SK-N-SH treated with all-trans-retinoic acid at 6 μM for 48 hours (cell line): ENCODE measurements around the gene TEX35.

Experiments used
- ATAC-seq: fragments of 200-7000 bp; cut with Tn5 transposase; 3 replicates; pipeline ENCODE4 v1.9.1; 2020; ENCODE audit warnings: mild to moderate bottlenecking, moderate library complexity
- ARNTL ChIP-seq: fragments of 450-650 bp; formaldehyde crosslinking; IDR thresholded peaks from 2 replicates; pipeline ENCODE4 v1.5.0; 2020; ENCODE audit warnings: low read depth, mild to moderate bottlenecking, moderate library complexity, borderline replicate concordance
- BACH2 ChIP-seq: fragments of 250-450 bp; sonication (Bioruptor Pico); IDR thresholded peaks from 2 replicates; pipeline ENCODE4 v1.9.0; 2021; ENCODE audit warnings: mild to moderate bottlenecking, borderline replicate concordance
- CSDC2 ChIP-seq: fragments of 250-450 bp; sonication (Bioruptor Pico); IDR thresholded peaks from 2 replicates; pipeline ENCODE4 v1.5.0; 2020; ENCODE audit warnings: mild to moderate bottlenecking, moderate library complexity
- ESRRG ChIP-seq: fragments of 250-450 bp; sonication (Bioruptor Pico); IDR thresholded peaks from 2 replicates; pipeline ENCODE4 v1.6.1; 2021; ENCODE audit warnings: mild to moderate bottlenecking
- GLIS3 ChIP-seq: fragments of 250-450 bp; sonication (Bioruptor Pico); IDR thresholded peaks from 2 replicates; pipeline ENCODE4 v1.5.0; 2020; ENCODE audit warnings: mild to moderate bottlenecking, moderate library complexity
- ISL1 ChIP-seq: fragments of 250-450 bp; sonication (Bioruptor Pico); IDR thresholded peaks from 2 replicates; pipeline ENCODE4 v2.1.2; 2022; ENCODE audit warnings: mild to moderate bottlenecking, moderate library complexity
- OSR1 ChIP-seq: fragments of 250-450 bp; sonication (Bioruptor Pico); IDR thresholded peaks from 2 replicates; pipeline ENCODE4 v1.8.0; 2022; ENCODE audit warnings: moderate library complexity, mild to moderate bottlenecking, inconsistent platforms
- PPARA ChIP-seq: fragments of 250-450 bp; sonication (Bioruptor Pico); IDR thresholded peaks from 2 replicates; pipeline ENCODE4 v1.5.0; 2020; ENCODE audit warnings: mild to moderate bottlenecking, borderline replicate concordance
- SNAI2 ChIP-seq: fragments of 250-450 bp; sonication (Bioruptor Pico); IDR thresholded peaks from 2 replicates; pipeline ENCODE4 v1.5.0; 2020; ENCODE audit warnings: mild to moderate bottlenecking, moderate library complexity
- TCF4 ChIP-seq: fragments of 250-450 bp; sonication (Bioruptor Pico); IDR thresholded peaks from 2 replicates; pipeline ENCODE4 v1.8.0; 2021; ENCODE audit warnings: mild to moderate bottlenecking, moderate library complexity, borderline replicate concordance
- TOX ChIP-seq: fragments of 250-450 bp; sonication (Bioruptor Pico); IDR thresholded peaks from 2 replicates; pipeline ENCODE4 v1.8.0; 2021; ENCODE audit warnings: mild to moderate bottlenecking, moderate library complexity, borderline replicate concordance
- TSHZ2 ChIP-seq: fragments of 250-450 bp; sonication (Bioruptor Pico); IDR thresholded peaks from 2 replicates; pipeline ENCODE4 v1.5.0; 2020; ENCODE audit warnings: mild to moderate bottlenecking, moderate library complexity
- ZC3H10 ChIP-seq: fragments of 250-450 bp; sonication (Bioruptor Pico); IDR thresholded peaks from 2 replicates; pipeline ENCODE4 v1.5.1; 2021; ENCODE audit warnings: mild to moderate bottlenecking, moderate library complexity
- ZFP3 ChIP-seq: fragments of 250-450 bp; sonication (Bioruptor Pico); IDR thresholded peaks from 2 replicates; pipeline ENCODE4 v1.5.0; 2020; ENCODE audit warnings: mild to moderate bottlenecking, moderate library complexity
- ZNF565 ChIP-seq: fragments of 450-650 bp; formaldehyde crosslinking; conservative IDR thresholded peaks from 2 replicates; pipeline ENCODE4 v1.5.0; 2020; ENCODE audit warnings: low read depth, mild to moderate bottlenecking, moderate library complexity
- ZNF70 ChIP-seq: fragments of 450-650 bp; formaldehyde crosslinking; IDR thresholded peaks from 2 replicates; pipeline ENCODE4 v1.5.0; 2020; ENCODE audit warnings: mild to moderate bottlenecking, moderate library complexity
- TF ChIP-seq, protein P1 (sequence below): fragments of 250-450 bp; sonication (Bioruptor Pico); IDR thresholded peaks from 2 replicates; pipeline ENCODE4 v1.5.1; 2020; ENCODE audit warnings: low read depth, mild to moderate bottlenecking, moderate library complexity
- TF ChIP-seq, protein P2 (sequence below): fragments of 250-450 bp; sonication (Bioruptor Pico); IDR thresholded peaks from 2 replicates; pipeline ENCODE4 v1.8.0; 2020; ENCODE audit warnings: mild to moderate bottlenecking, moderate library complexity, borderline replicate concordance
- TF ChIP-seq, protein P3 (sequence below): fragments of 250-450 bp; sonication (Bioruptor Pico); IDR thresholded peaks from 2 replicates; pipeline ENCODE4 v1.5.1; 2021; ENCODE audit warnings: mild to moderate bottlenecking, moderate library complexity

Gene TEX35

DNA sequence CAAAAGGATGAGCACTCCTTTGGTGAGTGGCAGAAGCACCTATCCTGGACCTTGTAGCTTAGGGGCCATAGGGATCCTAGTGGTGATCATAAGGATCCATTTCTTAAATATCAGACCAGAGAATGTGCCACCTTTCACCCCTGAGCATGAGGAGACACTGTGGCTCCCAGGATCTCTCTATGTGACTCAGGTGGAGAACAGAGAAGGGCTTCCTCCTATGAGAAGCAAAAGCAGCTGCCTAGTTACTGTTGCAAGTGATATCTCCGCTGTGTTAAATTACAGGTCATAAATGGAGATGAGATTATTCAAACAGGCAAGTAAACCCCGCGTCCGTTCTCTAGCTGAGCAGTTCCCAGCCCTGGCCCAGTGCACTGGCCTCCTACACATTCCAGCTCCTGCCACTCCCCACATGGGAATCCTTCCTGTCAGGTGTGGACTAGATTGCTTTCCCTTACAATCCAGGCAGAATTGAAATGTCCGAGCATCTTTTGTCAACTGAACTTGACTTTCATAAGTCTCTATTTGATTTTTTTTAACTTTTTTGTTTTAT, 42.4 kb upstream of the TEX35 start:
- no peak for TF ChIP-seq ZNF70 (CRISPR knock-in tag)
- TF ChIP-seq ESRRG: no peak
- no peak for TF ChIP-seq SNAI2 (CRISPR knock-in tag)
- TF ChIP-seq, protein P1, sequence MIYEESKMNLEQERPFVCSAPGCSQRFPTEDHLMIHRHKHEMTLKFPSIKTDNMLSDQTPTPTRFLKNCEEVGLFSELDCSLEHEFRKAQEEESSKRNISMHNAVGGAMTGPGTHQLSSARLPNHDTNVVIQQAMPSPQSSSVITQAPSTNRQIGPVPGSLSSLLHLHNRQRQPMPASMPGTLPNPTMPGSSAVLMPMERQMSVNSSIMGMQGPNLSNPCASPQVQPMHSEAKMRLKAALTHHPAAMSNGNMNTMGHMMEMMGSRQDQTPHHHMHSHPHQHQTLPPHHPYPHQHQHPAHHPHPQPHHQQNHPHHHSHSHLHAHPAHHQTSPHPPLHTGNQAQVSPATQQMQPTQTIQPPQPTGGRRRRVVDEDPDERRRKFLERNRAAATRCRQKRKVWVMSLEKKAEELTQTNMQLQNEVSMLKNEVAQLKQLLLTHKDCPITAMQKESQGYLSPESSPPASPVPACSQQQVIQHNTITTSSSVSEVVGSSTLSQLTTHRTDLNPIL (CRISPR knock-in tag): no peak
- no peak for TF ChIP-seq TCF4 (CRISPR knock-in tag)
- TF ChIP-seq ZFP3 (CRISPR knock-in tag): no peak
- TF ChIP-seq TOX: no peak
- no peak for TF ChIP-seq PPARA
- TF ChIP-seq, protein P2, sequence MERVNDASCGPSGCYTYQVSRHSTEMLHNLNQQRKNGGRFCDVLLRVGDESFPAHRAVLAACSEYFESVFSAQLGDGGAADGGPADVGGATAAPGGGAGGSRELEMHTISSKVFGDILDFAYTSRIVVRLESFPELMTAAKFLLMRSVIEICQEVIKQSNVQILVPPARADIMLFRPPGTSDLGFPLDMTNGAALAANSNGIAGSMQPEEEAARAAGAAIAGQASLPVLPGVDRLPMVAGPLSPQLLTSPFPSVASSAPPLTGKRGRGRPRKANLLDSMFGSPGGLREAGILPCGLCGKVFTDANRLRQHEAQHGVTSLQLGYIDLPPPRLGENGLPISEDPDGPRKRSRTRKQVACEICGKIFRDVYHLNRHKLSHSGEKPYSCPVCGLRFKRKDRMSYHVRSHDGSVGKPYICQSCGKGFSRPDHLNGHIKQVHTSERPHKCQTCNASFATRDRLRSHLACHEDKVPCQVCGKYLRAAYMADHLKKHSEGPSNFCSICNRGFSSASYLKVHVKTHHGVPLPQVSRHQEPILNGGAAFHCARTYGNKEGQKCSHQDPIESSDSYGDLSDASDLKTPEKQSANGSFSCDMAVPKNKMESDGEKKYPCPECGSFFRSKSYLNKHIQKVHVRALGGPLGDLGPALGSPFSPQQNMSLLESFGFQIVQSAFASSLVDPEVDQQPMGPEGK: no peak
- no peak for TF ChIP-seq OSR1 (CRISPR knock-in tag)
- no peak for TF ChIP-seq ISL1 (CRISPR knock-in tag)
- no peak for TF ChIP-seq ARNTL
- no peak for TF ChIP-seq ZNF565
- TF ChIP-seq GLIS3 (CRISPR knock-in tag): no peak
- no peak for ATAC-seq

DNA sequence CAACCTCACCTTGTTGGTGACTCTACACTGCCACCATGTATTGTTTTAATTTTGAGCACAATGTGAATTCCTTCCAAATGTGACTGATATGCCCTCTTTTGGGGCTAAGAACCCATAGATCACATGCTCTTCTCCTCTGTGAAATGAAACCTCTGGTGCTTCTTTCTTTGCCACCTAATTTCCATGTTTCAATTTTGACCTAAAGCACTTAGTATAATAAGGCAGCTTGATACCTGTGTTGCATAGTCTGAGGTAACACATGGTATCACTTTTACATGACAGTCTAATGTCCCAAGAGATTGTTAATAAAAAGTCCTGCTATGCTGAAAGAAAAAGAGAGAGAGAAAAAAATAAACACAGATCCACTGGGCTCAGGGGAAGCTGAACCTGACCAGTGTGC, 40.4 kb upstream of the TEX35 start:
- no peak for TF ChIP-seq TCF4 (CRISPR knock-in tag)
- TF ChIP-seq ZFP3 (CRISPR knock-in tag): no peak
- TF ChIP-seq, protein P1 (CRISPR knock-in tag): no peak
- no peak for ATAC-seq

- ATAC-seq: no peak
- no peak for TF ChIP-seq ZC3H10 (CRISPR knock-in tag)
- TF ChIP-seq ESRRG: no peak
- TF ChIP-seq TCF4 (CRISPR knock-in tag): no peak
- no peak for TF ChIP-seq ISL1 (CRISPR knock-in tag)
- no peak for TF ChIP-seq SNAI2 (CRISPR knock-in tag)
- TF ChIP-seq OSR1 (CRISPR knock-in tag): no peak
- TF ChIP-seq, protein P3, sequence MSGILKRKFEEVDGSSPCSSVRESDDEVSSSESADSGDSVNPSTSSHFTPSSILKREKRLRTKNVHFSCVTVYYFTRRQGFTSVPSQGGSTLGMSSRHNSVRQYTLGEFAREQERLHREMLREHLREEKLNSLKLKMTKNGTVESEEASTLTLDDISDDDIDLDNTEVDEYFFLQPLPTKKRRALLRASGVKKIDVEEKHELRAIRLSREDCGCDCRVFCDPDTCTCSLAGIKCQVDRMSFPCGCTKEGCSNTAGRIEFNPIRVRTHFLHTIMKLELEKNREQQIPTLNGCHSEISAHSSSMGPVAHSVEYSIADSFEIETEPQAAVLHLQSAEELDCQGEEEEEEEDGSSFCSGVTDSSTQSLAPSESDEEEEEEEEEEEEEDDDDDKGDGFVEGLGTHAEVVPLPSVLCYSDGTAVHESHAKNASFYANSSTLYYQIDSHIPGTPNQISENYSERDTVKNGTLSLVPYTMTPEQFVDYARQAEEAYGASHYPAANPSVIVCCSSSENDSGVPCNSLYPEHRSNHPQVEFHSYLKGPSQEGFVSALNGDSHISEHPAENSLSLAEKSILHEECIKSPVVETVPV (CRISPR knock-in tag): no peak
- TF ChIP-seq ZNF70 (CRISPR knock-in tag): no peak
- TF ChIP-seq TSHZ2 (CRISPR knock-in tag): no peak
- TF ChIP-seq PPARA: no peak
- no peak for TF ChIP-seq CSDC2 (CRISPR knock-in tag)
- TF ChIP-seq TOX: no peak
Measured at GRCh38 chr1:178477373-178477772, 35.5 kb upstream of the TEX35 start.

DNA sequence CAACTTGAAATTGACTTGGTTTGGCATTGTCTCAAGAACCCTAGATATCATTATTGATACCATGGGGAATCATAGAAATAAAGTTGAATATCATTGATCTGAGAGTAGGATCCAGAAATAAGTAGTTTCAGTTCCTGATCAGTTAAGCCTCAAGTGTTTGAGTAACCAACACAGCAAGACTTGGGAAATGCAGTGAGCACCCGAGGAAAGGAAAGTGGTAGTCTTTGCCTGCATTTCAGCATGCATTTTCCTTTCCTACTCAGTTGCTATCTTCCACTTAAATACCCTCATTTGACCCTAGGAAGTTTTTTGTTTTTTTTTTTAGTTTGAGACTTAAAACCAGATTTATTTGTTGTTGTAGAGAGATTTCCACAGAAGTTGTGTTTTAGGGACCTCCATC, 35.1 kb upstream of the TEX35 start:
- ATAC-seq: no peak
- TF ChIP-seq ISL1 (CRISPR knock-in tag) (no peak), ESRRG (no peak), CSDC2 (CRISPR knock-in tag) (no peak), ARNTL (no peak), SNAI2 (CRISPR knock-in tag) (no peak), PPARA (no peak), BACH2 (CRISPR knock-in tag) (no peak), TSHZ2 (CRISPR knock-in tag) (no peak), GLIS3 (CRISPR knock-in tag) (no peak), ZNF565 (no peak)
- TF ChIP-seq, protein P1 (CRISPR knock-in tag): no peak
- TF ChIP-seq, protein P3 (CRISPR knock-in tag): no peak
